AG09319 (cell line): ENCODE results near the gene OGFRL1.

Experiments used
- DNase-seq: peaks from one replicate; pipeline ENCODE4 v3.0.0-alpha.2; 2010; ENCODE audit warnings: low read depth; ENCODE audit errors: extremely low read depth
- CTCF ChIP-seq: IDR thresholded peaks from 2 replicates; pipeline ENCODE4 v1.5.1; 2011; ENCODE audit warnings: low read depth, mild to moderate bottlenecking, inconsistent platforms, low read length, moderate library complexity

Gene OGFRL1

GRCh38 chr6:71287926-71288227 is 734 bp upstream of the OGFRL1 start:
- DNase-seq, result peak; percentile 54
- TF ChIP-seq CTCF, result no peak

- TF ChIP-seq CTCF, result no peak
- DNase-seq, result no peak
Observed at GRCh38 chr6:71289039-71289801, 609 bp downstream of the OGFRL1 start.

- no peak for TF ChIP-seq CTCF
Observed at GRCh38 chr6:71289802-71290175, 1.2 kb downstream of the OGFRL1 start.

GRCh38 chr6:71290611-71291010 is 2.0 kb downstream of the OGFRL1 start:
- TF ChIP-seq CTCF, result no peak
- DNase-seq, result no peak

More at GRCh38 chr6:71289802-71290175, 1.2 kb downstream of the OGFRL1 start:
- no peak for DNase-seq

GRCh38 chr6:71292001-71292400 is 3.4 kb downstream of the OGFRL1 start:
- TF ChIP-seq CTCF, result no peak
- DNase-seq, result no peak

- no peak for TF ChIP-seq CTCF
- peak; percentile 82 for DNase-seq
Observed at GRCh38 chr6:71294121-71294523, 5.5 kb downstream of the OGFRL1 start.

- DNase-seq, result no peak
- no peak for TF ChIP-seq CTCF
Observed at GRCh38 chr6:71298459-71298858, 9.8 kb downstream of the OGFRL1 start.
